GM13976 (cell line): Measurements from ENCODE around the gene GSN.

Experiments
- DNase-seq: peaks from one replicate; pipeline ENCODE4 v3.0.0; 2012; ENCODE audit warnings: low spot score
- CTCF ChIP-seq: IDR thresholded peaks from 2 replicates; pipeline ENCODE4 v1.5.1; 2012; ENCODE audit warnings: borderline replicate concordance, mild to moderate bottlenecking; ENCODE audit not compliant: insufficient read depth; ENCODE audit errors: extremely low read depth, missing control alignments, control extremely low read depth
- in situ Hi-C: fragments of 300-500 bp; cut with MboI; formaldehyde crosslinking; loops from one replicate; pipeline ENCODE4 v1.12.0; 2022; ENCODE audit warnings: low sequenced_read_pairs, mixed read lengths, inconsistent platforms; ENCODE audit not compliant: unreplicated experiment

The GSN gene

GRCh38 chr9:121317737-121318630, 50.0 kb downstream of the GSN start:
- no peak for TF ChIP-seq CTCF
- no peak for DNase-seq
- in situ Hi-C loops: loop anchor here (5.0 kb wide), 1 partner anchor 79 kb away; no protein-coding TSS in a partner anchor

GRCh38 chr9:121318631-121319382, 50.8 kb downstream of the GSN start:
- in situ Hi-C loops: loop anchor here (5.0 kb wide), 1 partner anchor 78 kb away; no protein-coding TSS in a partner anchor
- TF ChIP-seq CTCF: no peak
- DNase-seq: no peak

GRCh38 chr9:121319383-121319780, 51.4 kb downstream of the GSN start:
- no peak for DNase-seq
- in situ Hi-C loops: loop anchor here (5.0 kb wide), 1 partner anchor 78 kb away; no protein-coding TSS in a partner anchor
- no peak for TF ChIP-seq CTCF

GRCh38 chr9:121321016-121321503, 53.1 kb downstream of the GSN start:
- no peak for DNase-seq
- TF ChIP-seq CTCF: no peak
- in situ Hi-C loops: loop anchor here (10.0 kb wide), 1 partner anchor 54 kb away; the partner anchor contains the start of gene STOM

GRCh38 chr9:121322037-121322736, 54.2 kb downstream of the GSN start:
- in situ Hi-C loops: loop anchor here (10.0 kb wide), 1 partner anchor 53 kb away; the partner anchor contains the start of gene STOM
- no peak for DNase-seq
- TF ChIP-seq CTCF: no peak
